Measurements from ENCODE around the gene NADSYN1.

The NADSYN1 gene

GRCh38 chr11:71495286-71496230, 42.6 kb downstream of the NADSYN1 start:
- Mint-ChIP-seq H3K27ac (no peak overlapping the region), H3K36me3 (ENCODE audit: low read depth) (peaks cover 69% of the 10 kb centered on the region), H3K4me3 (no peak overlapping the region), H3K4me1 (peaks cover 2% of the 10 kb centered on the region), H3K27me3 (no peaks in the 10 kb centered on the region), H3K9me3 (no peaks in the 10 kb centered on the region)
- no peak for DNase-seq
- no peak for ATAC-seq

- Mint-ChIP-seq H3K4me3 (no peak overlapping the region), H3K27me3 (no peaks in the 10 kb centered on the region), H3K4me1 (peaks cover 2% of the 10 kb centered on the region), H3K27ac (no peak overlapping the region), H3K9me3 (no peaks in the 10 kb centered on the region), H3K36me3 (ENCODE audit: low read depth) (peaks cover 69% of the 10 kb centered on the region)
- ATAC-seq (no peak), DNase-seq (no peak)
Observed at GRCh38 chr11:71496421-71496820, 43.4 kb downstream of the NADSYN1 start.

- DNase-seq (no peak), ATAC-seq (no peak)
- no peaks in the 10 kb centered on the region for H3K9me3 Mint-ChIP-seq
- H3K27ac Mint-ChIP-seq = no peak overlapping the region
- no peaks in the 10 kb centered on the region for H3K27me3 Mint-ChIP-seq
- peaks cover 2% of the 10 kb centered on the region for H3K4me1 Mint-ChIP-seq
- peaks cover 62% of the 10 kb centered on the region for H3K36me3 Mint-ChIP-seq (ENCODE audit: low read depth)
- H3K4me3 Mint-ChIP-seq = no peak overlapping the region
Observed at GRCh38 chr11:71498091-71498490, 45.1 kb downstream of the NADSYN1 start.

GRCh38 chr11:71499125-71499524, 46.1 kb downstream of the NADSYN1 start:
- Mint-ChIP-seq H3K27me3 (no peaks in the 10 kb centered on the region), H3K36me3 (ENCODE audit: low read depth) (peaks cover 66% of the 10 kb centered on the region)
- no peak for DNase-seq

GRCh38 chr11:71499546-71499945, 46.5 kb downstream of the NADSYN1 start:
- Mint-ChIP-seq H3K4me1 (peaks cover 2% of the 10 kb centered on the region), H3K9me3 (no peaks in the 10 kb centered on the region), H3K27me3 (no peaks in the 10 kb centered on the region), H3K27ac (no peak overlapping the region), H3K36me3 (ENCODE audit: low read depth) (peaks cover 63% of the 10 kb centered on the region), H3K4me3 (no peak overlapping the region)
- ATAC-seq = no peak
- DNase-seq = no peak

More at GRCh38 chr11:71499125-71499524, 46.1 kb downstream of the NADSYN1 start:
- H3K4me3 Mint-ChIP-seq = no peak overlapping the region
- no peak overlapping the region for H3K27ac Mint-ChIP-seq
- H3K9me3 Mint-ChIP-seq = no peaks in the 10 kb centered on the region
- peaks cover 2% of the 10 kb centered on the region for H3K4me1 Mint-ChIP-seq
- ATAC-seq = no peak

- ATAC-seq (no peak), DNase-seq (no peak)
- Mint-ChIP-seq H3K4me3 (no peak overlapping the region), H3K9me3 (no peaks in the 10 kb centered on the region), H3K36me3 (ENCODE audit: low read depth) (peaks cover 62% of the 10 kb centered on the region), H3K4me1 (peaks cover 2% of the 10 kb centered on the region), H3K27me3 (no peaks in the 10 kb centered on the region), H3K27ac (no peak overlapping the region)
Observed at GRCh38 chr11:71500601-71501021, 47.6 kb downstream of the NADSYN1 start.

GRCh38 chr11:71501071-71501985, 48.3 kb downstream of the NADSYN1 start:
- ATAC-seq (no peak), DNase-seq (no peak)
- Mint-ChIP-seq H3K27me3 (no peaks in the 10 kb centered on the region), H3K9me3 (peaks cover 3% of the 10 kb centered on the region), H3K4me1 (peaks cover 2% of the 10 kb centered on the region), H3K36me3 (ENCODE audit: low read depth) (peaks cover 67% of the 10 kb centered on the region), H3K27ac (no peak overlapping the region), H3K4me3 (no peak overlapping the region)

- H3K27me3 Mint-ChIP-seq = no peaks in the 10 kb centered on the region
- H3K9me3 Mint-ChIP-seq = peaks cover 10% of the 10 kb centered on the region
- peaks cover 68% of the 10 kb centered on the region for H3K36me3 Mint-ChIP-seq (ENCODE audit: low read depth)
- no peak overlapping the region for H3K27ac Mint-ChIP-seq
- H3K4me1 Mint-ChIP-seq = peaks cover 2% of the 10 kb centered on the region
- ATAC-seq = no peak
- no peak overlapping the region for H3K4me3 Mint-ChIP-seq
- no peak for DNase-seq
Observed at GRCh38 chr11:71502026-71502425, 49.0 kb downstream of the NADSYN1 start.

- ATAC-seq (no peak), DNase-seq (no peak)
- peaks cover 2% of the 10 kb centered on the region for H3K4me1 Mint-ChIP-seq
- H3K36me3 Mint-ChIP-seq (ENCODE audit: low read depth) = peaks cover 65% of the 10 kb centered on the region
- peaks cover 13% of the 10 kb centered on the region for H3K9me3 Mint-ChIP-seq
- no peak overlapping the region for H3K4me3 Mint-ChIP-seq
- H3K27me3 Mint-ChIP-seq = no peaks in the 10 kb centered on the region
- no peak overlapping the region for H3K27ac Mint-ChIP-seq
Observed at GRCh38 chr11:71502871-71503435, 50.0 kb downstream of the NADSYN1 start.

GRCh38 chr11:71504531-71504930, 51.5 kb downstream of the NADSYN1 start:
- peaks cover 63% of the 10 kb centered on the region for H3K36me3 Mint-ChIP-seq (ENCODE audit: low read depth)
- ATAC-seq = no peak
- no peak for DNase-seq

GRCh38 chr11:71505001-71505400, 52.0 kb downstream of the NADSYN1 start:
- H3K4me1 Mint-ChIP-seq = no peaks in the 10 kb centered on the region
- ATAC-seq = no peak
- no peak overlapping the region for H3K4me3 Mint-ChIP-seq
- no peaks in the 10 kb centered on the region for H3K27me3 Mint-ChIP-seq
- H3K36me3 Mint-ChIP-seq (ENCODE audit: low read depth) = peaks cover 65% of the 10 kb centered on the region
- H3K27ac Mint-ChIP-seq = no peak overlapping the region
- no peak for DNase-seq
- peaks cover 33% of the 10 kb centered on the region for H3K9me3 Mint-ChIP-seq

More at GRCh38 chr11:71504531-71504930, 51.5 kb downstream of the NADSYN1 start:
- Mint-ChIP-seq H3K4me1 (no peaks in the 10 kb centered on the region), H3K27ac (no peak overlapping the region), H3K27me3 (no peaks in the 10 kb centered on the region), H3K4me3 (no peak overlapping the region), H3K9me3 (peaks cover 29% of the 10 kb centered on the region)

GRCh38 chr11:71505781-71506180, 52.8 kb downstream of the NADSYN1 start:
- H3K9me3 Mint-ChIP-seq = peaks cover 39% of the 10 kb centered on the region
- H3K27ac Mint-ChIP-seq = no peak overlapping the region
- no peak overlapping the region for H3K4me3 Mint-ChIP-seq
- no peak for DNase-seq
- H3K4me1 Mint-ChIP-seq = no peaks in the 10 kb centered on the region
- H3K36me3 Mint-ChIP-seq (ENCODE audit: low read depth) = peaks cover 57% of the 10 kb centered on the region
- H3K27me3 Mint-ChIP-seq = no peaks in the 10 kb centered on the region
- ATAC-seq = no peak

- Mint-ChIP-seq H3K36me3 (ENCODE audit: low read depth) (peaks cover 56% of the 10 kb centered on the region), H3K9me3 (peaks cover 40% of the 10 kb centered on the region), H3K27me3 (no peaks in the 10 kb centered on the region), H3K27ac (no peak overlapping the region), H3K4me1 (no peaks in the 10 kb centered on the region), H3K4me3 (no peak overlapping the region)
- ATAC-seq = no peak
- no peak for DNase-seq
Observed at GRCh38 chr11:71507102-71507501, 54.1 kb downstream of the NADSYN1 start.
